Body of pancreas (tissue), 4 donors: Measurements from ENCODE around the gene RILPL1. TPM values are rescaled to one million over a fixed set of nuclear protein-coding genes. Genes with fewer than 3 reads are reported as not detected.
"Not testable (repeated sequence)": the region's sequence is repeated elsewhere in the genome, so short reads cannot be mapped to it uniquely, and the experiment has no call there.

Experiments used
- ATAC-seq: fragments of 150-250 bp; one replicate; pipeline ENCODE4 v1.9.1; 2016
- DNase-seq, 4 donors: peaks; one replicate each; pipeline ENCODE4 v3.0.0-alpha.2; 2019
- H3K27ac ChIP-seq, 4 donors: fragments of 200-600 bp; sonication (generic); 1 replicate in 3 of 4; 2 replicates in 1 of 4; pipeline versions ENCODE4 v1.5.1 to v1.6.1; 2016 to 2019; ENCODE audit warnings: mild to moderate bottlenecking in 1 of 4, mixed read lengths in 1 of 4, moderate library complexity in 1 of 4
- H3K27me3 ChIP-seq, 2 donors: fragments of 200-600 bp; sonication (generic); one replicate each; pipeline ENCODE4 v1.6.0; 2016; ENCODE audit warnings: mild to moderate bottlenecking in 1 of 2
- H3K36me3 ChIP-seq, 2 donors: fragments of 200-600 bp; sonication (generic); replicated peaks in 1 of 2; 2 replicates each; pipeline ENCODE4 v1.5.1; 2016; ENCODE audit warnings: low read depth in 2 of 2; ENCODE audit not compliant: insufficient read depth in 1 of 2
- H3K4me1 ChIP-seq: fragments of 200-600 bp; sonication (generic); one replicate; pipeline ENCODE4 v1.6.0; 2016
- H3K4me3 ChIP-seq, 2 donors: fragments of 200-600 bp; sonication (generic); 1 replicate in 1 of 2; 2 replicates in 1 of 2; pipeline ENCODE4 v1.5.1; 2016 to 2019
- H3K9me3 ChIP-seq, 3 donors: fragments of 200-600 bp; sonication (generic); 1 replicate in 2 of 3; 2 replicates in 1 of 3; pipeline ENCODE4 v1.5.1; 2016
- POLR2A ChIP-seq, 3 donors: fragments of 450-650 bp; IDR thresholded peaks; one replicate each; pipeline ENCODE4 v1.6.1; 2016; ENCODE audit warnings: antibody characterized with exemption in 3 of 3, mild to moderate bottlenecking in 2 of 3
- WGBS, 2 donors: methylation state at CpG; one replicate each; pipeline ENCODE4 v1.1.5; 2017; 5-methylcytosine and 5-hydroxymethylcytosine counted together
- intact Hi-C: fragments of 100-400 bp; cut with DNase I; formaldehyde crosslinking; loops from one replicate; pipeline ENCODE4 v1.15.1; 2023
- total RNA-seq, 2 donors: library from RNA; depleted of rRNA; stranded (reverse); fragments of >200 nt; gene quantifications; one replicate each; pipeline ENCODE4 v1.1.0, GENCODE V29; 2016
- TF ChIP-seq, protein P1 (sequence below), 7 experiments: fragments of 450-650 bp in 4 of 7; fragments of 200-600 bp in 3 of 7; sonication (generic) in 3 of 7; IDR thresholded peaks; one replicate each; pipeline ENCODE4 v1.5.1; 2016 to 2019; ENCODE audit warnings: antibody characterized with exemption in 7 of 7

RILPL1 gene
- total RNA-seq, 2 donors from 2014 or later = 4.3 to 4.9 TPM

DNA sequence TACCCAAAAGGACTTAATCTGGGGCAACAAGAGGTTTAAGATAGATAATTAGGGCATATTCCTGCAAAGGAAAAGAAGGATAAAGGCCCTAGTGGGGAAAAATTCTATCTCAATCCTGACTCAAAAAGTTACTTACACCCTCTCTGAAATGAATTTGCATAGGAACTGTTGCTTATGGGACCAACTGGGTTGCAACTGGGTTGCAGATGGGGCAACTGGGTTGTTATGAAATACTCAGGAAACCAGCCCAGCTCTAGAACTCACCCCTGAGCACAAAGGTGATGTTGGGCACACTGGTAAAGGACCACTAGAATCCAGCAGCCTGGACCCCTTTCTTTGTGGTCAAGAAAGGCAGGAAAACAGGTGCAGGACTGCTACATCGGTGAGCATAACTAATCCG lies 17.2 kb upstream of the RILPL1 start:
- no peak for ATAC-seq

DNA sequence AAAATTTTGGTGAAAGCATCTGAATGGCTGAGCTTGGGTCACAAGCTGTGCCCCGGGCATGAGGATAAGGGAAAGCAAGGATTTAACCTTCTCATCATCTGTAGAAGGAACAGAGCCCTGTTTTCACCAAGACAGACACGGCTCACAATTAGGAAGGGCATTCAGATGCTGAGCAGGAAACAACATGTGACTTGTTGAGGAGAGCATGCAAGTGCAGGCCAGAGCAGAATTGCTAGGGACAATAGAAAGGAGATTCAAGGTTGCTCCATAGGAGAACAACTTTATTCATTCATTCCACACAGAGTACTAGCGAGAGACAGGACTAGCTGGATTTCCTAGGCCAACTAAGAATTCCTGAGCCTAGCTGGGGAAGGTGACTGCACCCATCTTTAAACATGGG lies 14.6 kb upstream of the RILPL1 start:
- H3K4me1 ChIP-seq = no peaks in the 10 kb centered on the region
- no peak overlapping the region for H3K4me3 ChIP-seq
- no peak overlapping the region for H3K27ac ChIP-seq
- H3K36me3 ChIP-seq = no peaks in the 10 kb centered on the region
- DNase-seq (no peak), ATAC-seq (no peak)
- H3K9me3 ChIP-seq = no peaks in the 10 kb centered on the region
- 56 to 64% methylated on average over 3 of the region's 3 CpGs for WGBS, 2 donors
- intact Hi-C loops = no loop called here
- no peaks in the 10 kb centered on the region for H3K27me3 ChIP-seq
- TF ChIP-seq POLR2A (IDR thresholded peaks at IDR 0.05) = no peak
- TF ChIP-seq, protein P1, sequence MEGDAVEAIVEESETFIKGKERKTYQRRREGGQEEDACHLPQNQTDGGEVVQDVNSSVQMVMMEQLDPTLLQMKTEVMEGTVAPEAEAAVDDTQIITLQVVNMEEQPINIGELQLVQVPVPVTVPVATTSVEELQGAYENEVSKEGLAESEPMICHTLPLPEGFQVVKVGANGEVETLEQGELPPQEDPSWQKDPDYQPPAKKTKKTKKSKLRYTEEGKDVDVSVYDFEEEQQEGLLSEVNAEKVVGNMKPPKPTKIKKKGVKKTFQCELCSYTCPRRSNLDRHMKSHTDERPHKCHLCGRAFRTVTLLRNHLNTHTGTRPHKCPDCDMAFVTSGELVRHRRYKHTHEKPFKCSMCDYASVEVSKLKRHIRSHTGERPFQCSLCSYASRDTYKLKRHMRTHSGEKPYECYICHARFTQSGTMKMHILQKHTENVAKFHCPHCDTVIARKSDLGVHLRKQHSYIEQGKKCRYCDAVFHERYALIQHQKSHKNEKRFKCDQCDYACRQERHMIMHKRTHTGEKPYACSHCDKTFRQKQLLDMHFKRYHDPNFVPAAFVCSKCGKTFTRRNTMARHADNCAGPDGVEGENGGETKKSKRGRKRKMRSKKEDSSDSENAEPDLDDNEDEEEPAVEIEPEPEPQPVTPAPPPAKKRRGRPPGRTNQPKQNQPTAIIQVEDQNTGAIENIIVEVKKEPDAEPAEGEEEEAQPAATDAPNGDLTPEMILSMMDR (IDR thresholded peaks at IDR 0.05) = no peak

More for the DNA sequence above, 17.2 kb upstream of the RILPL1 start:
- intact Hi-C loops = no loop called here
- Histone ChIP-seq H3K4me3 (no peak overlapping the region), H3K4me1 (no peaks in the 10 kb centered on the region), H3K27ac (no peak overlapping the region), H3K9me3 (no peaks in the 10 kb centered on the region), H3K36me3 (no peaks in the 10 kb centered on the region), H3K27me3 (no peaks in the 10 kb centered on the region)
- 75 to 85% methylated on average over 2 of the region's 2 CpGs for WGBS, 2 donors
- DNase-seq = no peak
- TF ChIP-seq POLR2A (IDR thresholded peaks at IDR 0.05) = no peak
- TF ChIP-seq, protein P1 (IDR thresholded peaks at IDR 0.05) = no peak

- intact Hi-C loops = no loop called here
- TF ChIP-seq POLR2A (IDR thresholded peaks at IDR 0.05) = no peak
- TF ChIP-seq, protein P1 (IDR thresholded peaks at IDR 0.05) = no peak
These were observed 12.8 kb upstream of the RILPL1 start for GRCh38 chr12:123546281-123546680.

DNA sequence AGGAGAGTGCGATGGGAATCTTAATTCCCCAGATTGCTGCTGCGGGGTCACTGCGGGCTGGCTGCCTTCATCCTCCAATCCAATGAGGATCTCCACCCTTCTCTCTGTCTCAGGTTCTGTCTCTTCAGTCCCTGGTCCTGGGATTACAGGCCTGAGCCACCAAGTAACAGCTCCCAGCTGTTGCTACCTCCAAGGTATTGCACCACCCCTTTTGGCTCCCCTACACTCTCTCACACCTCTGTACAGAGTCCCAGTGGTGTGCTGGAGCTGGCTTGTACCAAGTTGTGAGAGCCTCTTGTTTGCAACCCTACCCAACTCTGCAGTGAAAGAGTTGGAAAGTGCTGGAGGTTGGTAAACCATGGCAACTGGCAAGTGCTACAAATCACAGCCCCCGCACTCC lies 10.0 kb upstream of the RILPL1 start:
- no peak for DNase-seq
- Histone ChIP-seq H3K27me3 (no peaks in the 10 kb centered on the region), H3K4me1 (no peaks in the 10 kb centered on the region), H3K9me3 (no peaks in the 10 kb centered on the region), H3K36me3 (no peaks in the 10 kb centered on the region), H3K4me3 (no peak overlapping the region), H3K27ac (no peak overlapping the region)
- intact Hi-C loops = no loop called here
- ATAC-seq = no peak
- WGBS, 2 donors = 83 to 90% methylated on average over 4 of the region's 4 CpGs
- TF ChIP-seq POLR2A (IDR thresholded peaks at IDR 0.05) = no peak
- TF ChIP-seq, protein P1 (IDR thresholded peaks at IDR 0.05) = no peak

More at GRCh38 chr12:123546281-123546680, 12.8 kb upstream of the RILPL1 start:
- DNase-seq = no peak
- Histone ChIP-seq H3K36me3 (no peaks in the 10 kb centered on the region), H3K27ac (no peak overlapping the region), H3K4me1 (no peaks in the 10 kb centered on the region), H3K4me3 (no peak overlapping the region), H3K9me3 (no peaks in the 10 kb centered on the region), H3K27me3 (no peaks in the 10 kb centered on the region)
- no peak for ATAC-seq

DNA sequence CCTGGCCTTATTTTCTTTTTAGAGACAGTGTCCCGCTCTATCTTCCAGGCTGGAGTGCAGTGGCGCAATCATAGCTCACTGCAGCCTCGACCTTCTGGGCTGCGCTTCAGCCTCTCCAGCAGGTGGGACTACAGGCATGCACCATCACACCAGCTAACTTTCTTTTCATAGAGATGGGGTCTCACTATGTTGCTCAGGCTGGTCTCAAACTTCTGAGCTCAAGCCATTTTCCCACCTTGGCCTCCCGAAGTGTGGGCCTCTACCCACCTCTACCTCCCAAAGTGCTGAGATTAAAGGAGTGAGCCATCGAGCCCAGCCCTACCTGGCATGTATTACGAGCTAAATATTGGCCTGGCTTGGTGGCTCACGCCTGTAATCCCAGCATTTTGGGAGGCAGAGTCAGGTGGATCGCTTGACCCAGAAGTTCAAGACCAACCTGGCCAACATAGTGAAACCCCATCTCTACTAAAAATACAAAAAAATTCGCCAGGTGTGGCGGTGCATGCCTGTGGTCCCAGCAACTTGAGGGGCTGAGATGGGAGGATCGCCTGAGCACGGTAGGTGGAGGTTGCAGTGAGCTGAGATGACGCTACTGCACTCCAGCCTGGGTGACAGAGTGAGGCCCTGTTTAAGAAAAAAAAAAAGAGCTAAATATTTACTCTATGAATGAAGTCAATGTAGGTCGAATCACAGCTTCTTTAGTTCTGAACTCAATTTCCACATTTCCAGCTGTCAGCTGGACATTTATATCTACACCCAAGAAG lies 7.6 kb upstream of the RILPL1 start:
- WGBS, 2 donors = 85 to 89% methylated on average over 14 to 15 of the region's 15 CpGs
- no peak for DNase-seq

GRCh38 chr12:123535952-123536351 lies 2.4 kb upstream of the RILPL1 start:
- intact Hi-C loops = not testable (repeated sequence)

More for the DNA sequence above, 7.6 kb upstream of the RILPL1 start:
- H3K36me3 ChIP-seq = no peaks in the 10 kb centered on the region
- no peaks in the 10 kb centered on the region for H3K9me3 ChIP-seq
- H3K4me3 ChIP-seq = no peak overlapping the region
- no peaks in the 10 kb centered on the region for H3K4me1 ChIP-seq
- intact Hi-C loops = no loop called here
- H3K27ac ChIP-seq = no peak overlapping the region
- no peaks in the 10 kb centered on the region for H3K27me3 ChIP-seq
- no peak for ATAC-seq
- TF ChIP-seq POLR2A (IDR thresholded peaks at IDR 0.05) = no peak
- TF ChIP-seq, protein P1 (IDR thresholded peaks at IDR 0.05) = no peak

More at GRCh38 chr12:123535952-123536351, 2.4 kb upstream of the RILPL1 start:
- not testable (repeated sequence) for ATAC-seq, DNase-seq, H3K9me3 ChIP-seq, H3K27ac ChIP-seq, H3K36me3 ChIP-seq, H3K27me3 ChIP-seq, H3K4me3 ChIP-seq
- H3K4me1 ChIP-seq = peaks cover 29% of the 10 kb centered on the region
- WGBS, 2 donors = 69 to 83% methylated on average over 11 of the region's 11 CpGs
